Measurements from ENCODE around the gene CERS5. TPM values are rescaled to one million over a fixed set of nuclear protein-coding genes. Genes with fewer than 3 reads are reported as not detected.
"Not testable (repeated sequence)": the region's sequence is repeated elsewhere in the genome, so short reads cannot be mapped to it uniquely, and the experiment has no call there.

CERS5 gene
- total RNA-seq, 1 donor from 2014 or later = 55.6 TPM

DNA sequence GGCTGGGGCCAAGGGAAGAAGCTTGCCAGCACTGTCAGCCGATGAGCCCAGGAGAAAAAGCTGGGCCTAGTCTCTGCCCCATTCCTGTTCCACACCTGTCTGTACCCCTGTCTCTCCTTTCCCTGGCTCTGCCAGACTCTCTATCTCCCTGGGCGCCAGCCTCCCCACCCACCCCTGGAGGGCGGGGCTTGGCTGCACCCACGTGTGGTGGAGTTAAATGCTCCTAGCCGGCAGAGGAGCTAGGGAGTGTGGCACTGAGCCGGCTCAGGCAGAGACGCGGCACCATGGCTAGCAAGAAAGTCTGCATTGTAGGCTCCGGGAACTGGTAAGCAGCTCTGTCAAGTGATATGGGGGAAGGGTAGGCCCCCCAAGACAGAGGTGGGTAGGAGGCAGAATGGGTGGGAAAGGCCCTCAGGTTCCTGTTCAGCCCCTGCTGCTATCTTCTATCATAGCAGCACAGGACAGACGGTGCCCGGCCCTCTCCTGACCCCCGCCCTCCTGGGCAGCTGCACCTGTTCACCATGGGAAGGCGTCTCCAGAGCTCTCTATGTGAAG lies 63.3 kb downstream of the CERS5 start, which contains the start of gene GPD1:
TSS of gene GPD1 (plus strand) at position 242 of the 555 bp plus-strand sequence. CDS start at position 285, 43 bp downstream.
- peak; percentile 71 for DNase-seq (ENCODE audit: low spot score)

DNA sequence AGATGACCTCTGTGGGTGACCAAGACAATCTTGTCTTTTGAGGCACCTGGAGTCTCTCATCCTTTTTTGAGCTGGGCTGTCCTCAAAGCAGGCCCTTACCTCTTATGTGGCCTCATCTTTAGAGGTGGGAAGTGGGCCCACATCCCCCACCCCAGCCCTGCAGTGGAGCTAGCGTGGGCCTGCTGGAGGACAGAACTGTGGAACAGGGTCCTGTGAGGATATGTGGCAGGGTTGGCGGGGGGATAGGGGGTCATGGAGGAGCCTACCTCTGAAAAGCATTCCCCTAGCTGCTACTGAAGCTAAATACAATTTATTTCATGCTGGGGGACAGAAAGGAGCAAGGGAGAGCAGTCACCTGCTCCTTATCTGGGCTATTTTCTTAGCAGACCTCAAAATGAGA lies 63.8 kb downstream of the CERS5 start:
- DNase-seq (ENCODE audit: low spot score) = no peak

DNA sequence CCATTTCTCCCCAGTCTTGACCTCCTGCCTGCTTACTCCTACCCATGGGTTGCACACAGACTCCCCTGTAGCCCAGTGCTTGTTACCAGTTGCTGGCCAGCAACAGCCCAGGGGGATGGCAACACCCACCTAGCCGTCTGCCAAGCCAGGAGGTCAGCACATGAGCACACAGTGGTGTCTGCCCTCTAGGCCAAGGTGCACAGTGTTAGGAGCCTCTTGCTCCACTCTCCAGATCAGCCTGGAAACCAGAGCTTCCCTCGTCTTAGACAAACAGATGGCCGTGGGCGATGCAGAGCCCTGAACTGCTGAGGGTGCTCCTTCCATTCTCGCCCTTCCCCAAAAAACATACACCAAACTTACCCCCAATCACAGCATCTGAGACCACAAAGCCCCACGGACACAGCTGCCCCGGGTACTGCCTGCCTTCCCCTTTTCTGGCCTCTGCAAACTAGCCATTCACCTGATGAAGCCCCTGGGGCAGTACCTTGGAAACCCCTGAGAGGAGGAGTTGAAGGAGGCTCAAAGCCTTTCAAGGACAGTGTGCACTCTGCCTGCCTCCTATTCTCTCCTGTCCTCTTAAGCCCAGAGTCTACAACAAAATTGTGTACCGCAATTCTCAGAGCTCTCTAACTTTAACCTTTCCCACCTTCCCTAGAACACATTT lies 64.4 kb downstream of the CERS5 start:
- no peak for DNase-seq (ENCODE audit: low spot score)

DNA sequence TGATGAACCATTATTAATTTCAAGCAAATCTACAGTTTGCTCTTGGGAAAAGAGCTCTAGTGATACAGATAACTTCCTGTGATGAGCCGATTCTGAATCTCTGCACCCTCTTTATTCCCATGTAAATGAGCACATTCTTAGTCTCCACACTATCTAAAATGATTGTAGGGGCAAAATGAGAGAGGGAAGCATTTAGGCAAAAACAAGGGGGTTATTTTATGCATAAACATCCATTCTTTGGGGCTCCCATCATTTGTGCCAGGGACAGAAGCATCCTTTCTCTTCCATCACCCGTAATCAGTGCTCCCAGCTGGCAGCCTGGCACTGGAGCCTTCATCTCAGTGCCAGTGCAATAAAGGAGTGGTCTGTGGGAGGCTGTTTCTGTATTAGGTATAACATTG lies 65.0 kb downstream of the CERS5 start:
- DNase-seq (ENCODE audit: low spot score) = no peak

DNA sequence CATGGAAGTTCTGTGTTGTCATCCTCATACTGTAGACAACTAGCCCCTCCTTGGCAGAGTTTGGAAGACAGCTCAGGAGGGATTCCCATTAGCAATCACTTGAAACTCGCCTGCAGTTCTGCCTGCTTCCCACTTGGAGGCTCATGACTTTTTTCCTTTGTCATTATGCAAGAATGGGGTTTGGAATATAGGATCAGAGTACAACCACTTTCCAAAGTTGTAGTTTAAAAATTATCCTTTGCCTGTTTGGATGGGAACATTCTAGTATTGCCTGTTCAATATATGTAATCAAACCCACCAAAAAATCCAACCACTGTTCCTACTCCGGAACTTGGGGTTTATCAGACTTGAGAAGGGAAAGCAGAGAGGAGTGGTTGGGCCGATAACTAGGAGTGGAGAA lies 65.5 kb downstream of the CERS5 start:
- no peak for DNase-seq (ENCODE audit: low spot score)

DNA sequence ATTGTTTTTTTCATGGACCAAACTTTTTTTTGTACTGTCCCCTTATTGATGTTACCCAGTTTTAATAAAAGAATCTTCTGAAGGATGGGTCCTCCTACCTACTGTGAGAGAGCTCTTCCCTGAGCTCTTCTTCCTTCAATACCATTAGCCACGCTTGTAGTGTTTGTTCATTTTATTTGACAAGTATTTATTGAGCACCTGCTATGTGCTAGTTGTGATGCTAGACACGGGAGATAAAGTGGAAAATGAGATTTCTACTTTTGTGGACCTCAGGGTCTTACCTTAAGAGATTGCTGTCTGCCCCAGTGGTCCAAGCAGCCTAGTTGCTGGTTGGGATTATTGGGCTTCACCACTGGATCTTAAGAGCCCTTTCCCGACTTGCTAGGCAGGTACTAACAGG lies 66.6 kb downstream of the CERS5 start:
- DNase-seq (ENCODE audit: low spot score) = no peak

DNA sequence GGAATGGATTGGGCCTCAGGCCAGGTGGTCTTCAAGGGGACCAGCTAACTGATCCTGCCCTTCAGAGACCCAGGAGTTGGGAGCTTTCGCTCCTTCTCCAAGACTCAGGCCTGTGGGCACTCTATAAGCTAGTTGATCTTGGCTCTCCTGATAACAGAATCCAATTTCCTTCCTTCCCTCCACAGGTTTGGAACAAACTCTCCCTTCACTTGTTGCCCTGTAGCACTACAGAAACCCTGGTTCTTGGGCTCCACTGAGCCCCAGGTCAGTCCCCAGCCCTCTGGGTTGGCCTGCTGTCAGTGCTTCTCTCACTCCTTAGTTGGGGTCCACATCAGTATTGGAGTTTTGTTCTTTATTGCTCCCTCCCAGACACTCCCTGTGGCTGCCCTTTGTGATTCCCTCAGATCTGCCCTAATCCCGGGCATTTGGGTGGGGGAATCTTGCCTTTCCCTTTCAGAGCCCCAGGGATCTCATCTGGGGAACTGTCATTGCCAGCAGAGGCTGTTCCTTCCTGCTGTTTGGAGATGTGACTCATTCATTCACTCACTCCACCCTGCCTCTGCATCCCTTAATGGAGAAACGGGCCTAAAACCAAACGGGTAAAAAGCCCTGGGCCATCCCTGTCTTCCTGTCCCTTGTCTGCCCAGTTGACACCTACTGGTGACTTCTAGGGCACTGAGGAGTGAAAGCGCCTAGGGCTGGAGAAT lies 67.7 kb downstream of the CERS5 start:
- DNase-seq (ENCODE audit: low spot score) = no peak

DNA sequence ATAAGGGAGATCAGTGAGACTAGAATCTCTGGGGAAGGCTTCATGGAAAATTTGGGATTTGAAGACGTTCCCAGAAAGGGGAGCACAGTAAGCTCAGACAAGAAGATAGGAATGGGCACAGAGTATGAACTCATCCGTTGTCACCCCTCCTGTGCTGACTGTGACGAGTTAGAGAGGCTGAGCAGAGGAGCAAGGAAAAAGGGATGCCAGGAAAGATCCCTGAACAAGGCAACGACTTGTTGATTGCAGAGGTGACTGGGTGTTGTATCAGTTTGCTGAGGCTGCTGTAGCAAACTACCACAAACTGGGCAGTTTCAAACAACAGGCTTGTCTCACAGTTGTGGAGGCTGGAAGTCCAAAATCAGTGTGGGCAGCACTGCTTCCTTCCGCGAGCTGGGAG lies 69.2 kb downstream of the CERS5 start:
- no peak for DNase-seq (ENCODE audit: low spot score)

DNA sequence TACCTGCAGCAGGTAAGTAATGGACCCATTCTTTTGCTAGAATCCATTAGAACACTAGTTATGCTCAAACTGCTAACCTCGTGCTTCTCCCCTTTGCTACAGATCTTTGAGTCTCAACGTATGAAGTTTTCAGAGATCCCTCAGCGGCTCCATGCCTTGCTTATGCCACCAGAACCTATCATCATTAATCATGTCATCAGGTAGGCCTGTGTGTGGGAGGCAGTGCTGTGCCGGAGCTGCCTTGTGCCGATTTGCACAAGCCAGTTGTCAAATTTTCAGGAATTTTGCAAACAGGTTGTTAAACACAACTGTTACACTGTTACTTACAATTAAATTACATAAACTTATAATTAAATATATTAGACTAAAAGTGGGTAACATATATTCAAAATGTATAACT lies 76.8 kb downstream of the CERS5 start:
- no peak for DNase-seq (ENCODE audit: low spot score)

DNA sequence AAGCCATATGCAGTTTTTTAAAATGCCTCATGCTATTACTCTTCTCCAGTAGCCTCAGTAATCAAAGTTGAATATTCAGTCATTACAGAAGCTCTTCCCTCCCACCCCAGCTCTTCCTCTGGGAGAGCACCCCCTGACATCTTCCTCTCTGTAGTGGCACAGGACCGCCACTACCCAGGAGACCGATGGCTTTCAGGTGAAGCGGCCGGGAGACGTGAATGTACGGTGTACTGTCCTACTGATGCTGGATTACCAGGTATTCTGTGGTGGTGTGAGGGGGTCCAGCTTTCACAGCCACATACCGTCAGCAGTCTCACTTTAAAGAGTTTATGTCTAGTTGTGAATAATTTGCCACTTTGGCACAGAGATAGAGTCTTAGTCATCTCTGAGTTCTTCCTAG lies 77.4 kb downstream of the CERS5 start:
- DNase-seq (ENCODE audit: low spot score) = no peak

DNA sequence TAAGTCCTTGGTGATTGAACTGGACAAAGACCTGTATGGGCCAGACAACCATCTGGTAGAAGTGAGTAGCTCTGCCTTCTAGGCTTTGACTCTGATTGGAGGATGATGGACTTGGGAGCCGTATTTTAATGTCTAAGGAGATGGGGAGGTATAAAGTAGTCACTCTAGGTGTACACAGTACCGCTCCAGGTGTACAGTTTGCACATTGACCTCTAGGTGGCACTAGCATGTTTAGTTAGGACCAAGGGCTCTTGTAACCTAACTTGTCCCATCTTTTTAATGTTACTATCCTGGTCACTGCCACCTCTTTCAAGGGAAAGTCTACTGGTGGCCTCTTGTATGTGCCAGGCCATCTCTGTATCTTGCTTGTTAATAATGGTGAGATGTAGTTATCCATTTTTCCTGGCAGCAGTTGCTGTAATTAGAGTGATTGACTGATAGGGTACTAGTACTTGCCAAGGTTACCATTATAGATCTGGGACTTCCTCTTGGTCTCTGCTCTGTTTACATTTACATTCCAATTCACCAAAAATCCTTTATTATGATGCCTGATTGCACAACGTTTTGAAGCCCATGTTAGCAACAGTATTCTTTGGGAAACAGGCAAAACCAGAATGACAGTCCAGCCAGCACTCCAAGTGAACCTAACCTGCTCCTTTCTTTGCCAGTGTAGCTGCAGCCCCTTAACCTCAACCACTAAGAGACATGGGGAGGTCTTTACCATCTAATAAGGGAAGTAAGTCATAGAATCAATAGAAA lies 78.4 kb downstream of the CERS5 start:
- no peak for DNase-seq (ENCODE audit: low spot score)

DNA sequence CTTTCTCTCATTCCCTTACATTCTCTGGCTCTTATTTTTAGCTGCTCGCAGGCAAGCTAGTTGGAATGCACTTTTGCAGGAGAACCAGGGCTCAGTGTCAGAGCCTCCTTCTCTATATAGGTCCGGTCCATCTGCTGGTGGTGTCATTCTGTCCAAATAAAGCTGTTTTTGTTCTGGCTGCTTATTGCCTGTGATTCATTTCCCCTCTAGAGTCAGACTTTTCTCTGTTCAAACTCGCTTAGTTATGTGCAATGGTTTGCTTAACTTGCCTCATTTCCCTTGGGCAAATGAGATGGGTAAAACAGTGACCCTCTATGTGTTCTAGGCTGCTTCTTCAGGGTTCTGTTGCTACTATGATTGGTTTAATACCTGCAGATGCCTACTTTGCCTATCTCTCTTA lies 79.2 kb downstream of the CERS5 start:
- DNase-seq (ENCODE audit: low spot score) = no peak

DNA sequence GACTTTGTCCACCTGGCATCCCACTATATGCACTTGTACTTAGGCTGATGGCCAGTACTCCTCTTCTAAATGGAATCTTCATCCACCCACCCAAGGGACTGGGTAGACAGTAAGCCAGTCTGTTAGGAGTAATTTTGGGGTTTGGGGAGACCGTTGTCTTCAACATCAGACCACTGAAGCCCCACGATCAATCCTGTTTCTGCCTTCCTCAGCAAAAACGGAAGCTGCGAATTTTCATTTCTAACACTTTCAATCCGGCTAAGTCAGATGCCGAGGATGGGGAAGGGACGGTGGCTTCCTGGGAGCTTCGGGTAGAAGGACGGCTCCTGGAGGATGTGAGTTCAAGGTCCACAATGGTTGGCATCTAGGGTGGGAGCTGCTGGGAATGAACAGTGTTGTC lies 80.0 kb downstream of the CERS5 start:
- DNase-seq (ENCODE audit: low spot score) = no peak

DNA sequence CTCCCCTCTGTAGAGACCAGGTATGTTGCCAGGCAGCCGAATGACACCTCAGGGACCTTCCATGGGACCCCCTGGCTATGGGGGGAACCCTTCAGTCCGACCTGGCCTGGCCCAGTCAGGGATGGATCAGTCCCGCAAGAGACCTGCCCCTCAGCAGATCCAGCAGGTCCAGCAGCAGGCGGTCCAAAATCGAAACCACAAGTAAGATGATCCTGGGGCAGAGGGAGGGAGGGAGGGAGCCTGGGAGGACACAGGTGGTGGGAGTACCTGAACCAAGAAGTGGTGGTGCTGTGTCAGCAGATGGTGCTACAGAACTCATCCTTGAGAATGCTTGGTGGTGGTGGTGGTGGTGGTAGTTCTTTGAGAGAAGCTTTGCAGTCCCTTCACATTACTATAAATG lies 81.0 kb downstream of the CERS5 start:
- no peak for DNase-seq (ENCODE audit: low spot score)

DNA sequence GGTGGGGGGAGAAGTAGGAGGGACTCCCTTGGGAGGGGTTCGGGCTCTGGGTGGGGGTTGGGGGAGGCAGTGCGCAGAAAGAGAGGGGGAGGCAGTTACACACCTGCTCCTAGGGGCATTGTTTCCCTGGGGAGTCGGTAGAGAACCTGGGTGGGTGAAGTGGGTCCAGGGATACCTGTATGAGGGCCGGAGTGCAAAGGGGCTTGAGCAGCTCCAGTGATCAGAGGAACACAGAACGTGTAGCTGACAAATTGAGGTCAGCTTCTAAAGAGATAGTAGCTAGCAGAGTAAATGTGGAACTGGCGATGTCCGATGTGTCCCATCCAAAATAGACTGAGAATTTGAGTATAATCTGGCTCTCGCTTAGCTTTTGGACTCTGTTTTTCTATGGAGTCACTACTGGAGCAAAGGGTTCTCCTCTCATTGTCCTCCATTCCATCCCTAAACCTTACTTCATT lies 81.5 kb downstream of the CERS5 start:
- no peak for DNase-seq (ENCODE audit: low spot score)

DNA sequence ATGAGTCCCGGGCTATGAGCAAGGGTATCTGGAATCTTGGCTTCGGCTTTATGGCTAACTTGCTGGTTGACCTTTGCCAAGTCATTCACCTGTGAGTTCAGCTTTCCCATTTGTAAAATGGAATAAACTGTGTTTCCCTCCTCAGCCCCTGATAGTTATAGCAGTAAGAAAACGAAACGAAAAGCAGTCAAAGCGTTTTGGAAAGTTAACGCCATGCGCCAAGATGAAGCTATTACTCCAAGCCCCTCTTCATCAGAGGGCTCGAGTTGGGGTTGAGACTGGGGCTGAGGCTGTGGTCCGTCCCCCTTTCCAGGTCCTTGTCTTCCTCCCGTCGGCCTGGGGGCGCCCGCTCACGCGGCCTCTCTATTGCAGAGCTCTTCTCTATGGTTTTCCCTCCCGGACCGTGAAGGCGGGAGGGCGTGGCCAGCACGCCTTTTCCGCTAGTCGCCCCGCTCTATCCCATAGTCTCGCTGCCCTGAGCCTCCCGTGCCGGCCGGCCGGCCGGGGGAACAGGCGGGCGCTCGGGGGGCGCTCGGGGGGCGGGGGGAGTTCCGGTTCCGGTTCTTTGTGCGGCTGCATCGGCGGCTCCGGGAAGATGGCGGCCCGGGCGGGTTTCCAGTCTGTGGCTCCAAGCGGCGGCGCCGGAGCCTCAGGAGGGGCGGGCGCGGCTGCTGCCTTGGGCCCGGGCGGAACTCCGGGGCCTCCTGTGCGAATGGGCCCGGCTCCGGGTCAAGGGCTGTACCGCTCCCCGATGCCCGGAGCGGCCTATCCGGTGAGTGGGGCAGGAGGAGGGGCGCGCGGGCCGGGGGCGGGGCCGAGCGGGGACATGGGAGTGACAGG lies 82.2 kb downstream of the CERS5 start, which contains the start of gene SMARCD1:
TSS of gene SMARCD1 (plus strand) at position 568 of the 840 bp plus-strand sequence. CDS start at position 596, 28 bp downstream.
- peak; percentile 90 for DNase-seq (ENCODE audit: low spot score)

DNA sequence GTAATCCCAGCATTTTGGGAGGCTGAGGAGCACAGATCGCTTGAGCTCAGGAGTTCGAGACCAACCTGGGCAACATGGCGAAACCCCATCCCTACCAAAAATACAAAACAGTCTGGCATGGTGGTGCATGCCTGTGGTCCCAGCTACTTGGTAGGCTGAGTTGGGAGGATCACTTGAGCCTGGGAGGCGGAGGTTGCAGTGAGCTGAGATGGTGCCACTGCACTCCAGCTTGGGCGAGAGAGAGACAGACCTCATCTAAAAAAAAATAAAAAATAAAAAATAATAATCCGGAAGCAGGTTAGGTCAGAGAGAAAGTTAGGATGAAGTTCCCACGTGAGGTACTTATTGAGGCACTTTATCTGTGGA lies 82.8 kb downstream of the CERS5 start:
- not testable (repeated sequence) for DNase-seq (ENCODE audit: low spot score)

DNA sequence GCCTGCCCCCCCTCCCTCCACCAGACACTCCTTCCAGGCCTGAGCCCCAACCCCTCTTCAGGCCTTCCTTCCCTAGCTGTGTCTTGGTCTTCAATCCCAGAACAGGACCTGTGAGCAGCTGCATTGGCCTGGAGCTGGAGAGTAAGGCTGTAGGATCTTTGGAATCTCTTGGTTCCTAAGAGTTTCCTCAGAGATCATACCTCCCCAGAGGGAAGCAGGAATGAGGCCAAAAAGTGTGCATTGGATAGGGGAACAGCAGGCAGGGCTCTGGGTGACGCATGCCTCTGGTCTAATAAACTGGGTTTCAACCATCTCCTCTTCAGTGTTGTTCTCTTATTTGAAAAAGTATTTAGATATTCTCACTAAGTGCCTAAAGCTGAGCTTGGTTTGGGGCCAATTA lies 83.9 kb downstream of the CERS5 start:
- no peak for DNase-seq (ENCODE audit: low spot score)

DNA sequence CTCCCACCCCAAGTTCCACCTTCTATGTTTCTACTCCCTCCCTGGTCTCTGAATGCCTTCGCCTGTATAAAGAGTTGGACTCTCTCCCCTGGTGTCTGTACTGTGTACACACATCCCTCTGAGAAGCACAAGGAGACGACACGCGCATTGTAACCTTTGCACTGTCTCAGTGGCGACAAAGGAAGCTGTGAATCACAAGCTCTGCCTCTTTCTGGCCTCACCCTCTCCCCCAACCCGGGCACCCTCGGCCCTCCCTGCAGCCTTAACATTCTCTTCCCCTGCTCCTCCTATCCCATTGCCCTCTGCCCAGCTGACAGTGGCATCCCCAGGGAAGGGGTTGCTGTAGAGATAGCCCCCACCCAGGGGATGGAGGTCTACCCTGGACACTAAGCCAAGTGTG lies 84.5 kb downstream of the CERS5 start:
- no peak for DNase-seq (ENCODE audit: low spot score)

DNA sequence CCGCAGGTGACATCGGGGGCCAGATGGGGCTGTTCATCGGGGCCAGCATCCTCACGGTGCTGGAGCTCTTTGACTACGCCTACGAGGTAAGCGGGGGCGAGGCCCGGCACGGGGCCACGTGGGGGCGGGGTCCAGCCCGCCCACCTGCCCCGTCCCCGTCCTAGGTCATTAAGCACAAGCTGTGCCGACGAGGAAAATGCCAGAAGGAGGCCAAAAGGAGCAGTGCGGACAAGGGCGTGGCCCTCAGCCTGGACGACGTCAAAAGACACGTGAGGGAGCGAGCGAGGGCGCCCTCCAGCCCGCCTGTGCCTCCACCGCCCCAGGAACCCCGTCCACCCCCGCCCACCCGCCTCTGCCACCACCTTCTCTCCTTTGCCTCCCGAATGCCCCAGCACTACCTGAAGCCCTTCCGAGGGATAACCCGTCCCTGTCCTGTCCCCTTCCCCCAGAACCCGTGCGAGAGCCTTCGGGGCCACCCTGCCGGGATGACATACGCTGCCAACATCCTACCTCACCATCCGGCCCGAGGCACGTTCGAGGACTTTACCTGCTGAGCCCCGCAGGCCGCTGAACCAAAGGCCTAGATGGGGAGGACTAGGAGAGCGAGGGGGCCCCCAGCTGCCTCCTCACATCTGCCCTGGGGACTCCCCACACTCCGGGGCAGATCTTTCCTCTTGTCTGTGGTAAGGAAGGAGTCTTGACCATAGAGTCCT lies 85.9 kb downstream of the CERS5 start:
- DNase-seq (ENCODE audit: low spot score) = no peak

DNA sequence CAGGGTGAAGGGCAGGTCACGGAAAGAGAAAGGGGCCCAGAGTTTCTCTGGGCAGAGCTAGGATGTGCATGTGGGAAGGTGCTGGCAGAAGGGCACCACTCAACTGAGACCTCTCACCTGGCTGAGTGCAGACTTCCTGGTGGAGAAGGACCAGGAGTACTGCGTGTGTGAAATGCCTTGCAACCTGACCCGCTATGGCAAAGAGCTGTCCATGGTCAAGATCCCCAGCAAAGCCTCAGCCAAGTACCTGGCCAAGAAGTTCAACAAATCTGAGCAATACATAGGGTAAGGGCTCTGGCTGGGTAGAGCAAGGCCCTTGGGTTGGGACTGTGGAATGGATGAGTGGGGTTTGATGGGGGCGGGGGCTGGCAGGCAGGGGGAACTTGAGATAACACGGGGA lies 87.4 kb downstream of the CERS5 start:
- DNase-seq (ENCODE audit: low spot score) = no peak
